Tibial nerve (tissue), 4 donors: ENCODE measurements around the gene HIP1.
"Not testable (repeated sequence)": the region's sequence is repeated elsewhere in the genome, so short reads cannot be mapped to it uniquely, and the experiment has no call there.

Experiments
- EP300 ChIP-seq, 2 donors: sonication (generic); formaldehyde crosslinking; IDR thresholded peaks; one replicate each; pipeline ENCODE4 v1.6.1; 2017; ENCODE audit warnings: antibody characterized with exemption in 2 of 2, mild to moderate bottlenecking in 1 of 2
- POLR2A ChIP-seq, 2 donors: fragments of 450-650 bp; IDR thresholded peaks; one replicate each; pipeline ENCODE4 v1.6.1; 2017; ENCODE audit warnings: antibody characterized with exemption in 2 of 2, mild to moderate bottlenecking in 2 of 2, moderate library complexity in 2 of 2
- TF ChIP-seq, protein P1 (sequence below), 5 experiments: fragments of 200-600 bp in 3 of 5; fragments of 450-650 bp in 2 of 5; sonication (generic) in 3 of 5; IDR thresholded peaks; one replicate each; pipeline ENCODE4 v1.5.1; 2016 to 2019; ENCODE audit warnings: antibody characterized with exemption in 5 of 5, mild to moderate bottlenecking in 3 of 5, moderate library complexity in 2 of 5

DNA sequence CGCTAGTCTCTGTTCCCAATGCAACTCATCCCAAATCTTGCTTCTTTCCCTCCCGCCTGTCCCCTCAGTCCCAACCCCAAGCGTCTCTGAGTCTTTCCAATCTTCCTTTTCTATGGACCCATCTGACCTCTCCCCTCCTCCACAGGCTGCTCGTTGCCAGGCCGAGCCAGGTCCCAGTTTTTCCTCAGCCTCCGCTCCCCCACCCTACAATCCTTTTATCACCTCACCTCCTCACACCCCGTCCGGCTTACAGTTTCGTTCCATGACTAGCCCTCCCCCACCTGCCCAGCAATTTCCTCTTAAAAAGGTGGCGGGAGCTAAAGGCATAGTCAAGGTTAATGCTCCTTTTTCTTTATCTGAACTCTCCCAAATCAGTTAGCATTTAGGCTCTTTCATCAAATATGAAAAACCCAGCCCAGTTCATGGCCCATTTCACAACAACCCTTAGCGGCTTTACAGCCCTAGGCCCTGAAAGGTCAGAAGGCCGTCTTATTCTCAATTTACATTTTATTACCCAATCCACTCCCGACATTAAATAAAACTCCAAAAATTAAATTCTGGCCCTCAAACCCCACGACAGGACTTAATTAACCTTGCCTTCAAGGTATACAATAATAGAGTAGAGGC lies 42.0 kb upstream of the HIP1 start:
- TF ChIP-seq, protein P1, sequence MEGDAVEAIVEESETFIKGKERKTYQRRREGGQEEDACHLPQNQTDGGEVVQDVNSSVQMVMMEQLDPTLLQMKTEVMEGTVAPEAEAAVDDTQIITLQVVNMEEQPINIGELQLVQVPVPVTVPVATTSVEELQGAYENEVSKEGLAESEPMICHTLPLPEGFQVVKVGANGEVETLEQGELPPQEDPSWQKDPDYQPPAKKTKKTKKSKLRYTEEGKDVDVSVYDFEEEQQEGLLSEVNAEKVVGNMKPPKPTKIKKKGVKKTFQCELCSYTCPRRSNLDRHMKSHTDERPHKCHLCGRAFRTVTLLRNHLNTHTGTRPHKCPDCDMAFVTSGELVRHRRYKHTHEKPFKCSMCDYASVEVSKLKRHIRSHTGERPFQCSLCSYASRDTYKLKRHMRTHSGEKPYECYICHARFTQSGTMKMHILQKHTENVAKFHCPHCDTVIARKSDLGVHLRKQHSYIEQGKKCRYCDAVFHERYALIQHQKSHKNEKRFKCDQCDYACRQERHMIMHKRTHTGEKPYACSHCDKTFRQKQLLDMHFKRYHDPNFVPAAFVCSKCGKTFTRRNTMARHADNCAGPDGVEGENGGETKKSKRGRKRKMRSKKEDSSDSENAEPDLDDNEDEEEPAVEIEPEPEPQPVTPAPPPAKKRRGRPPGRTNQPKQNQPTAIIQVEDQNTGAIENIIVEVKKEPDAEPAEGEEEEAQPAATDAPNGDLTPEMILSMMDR (IDR thresholded peaks at IDR 0.05), result not testable (repeated sequence)
- not testable (repeated sequence) for TF ChIP-seq EP300, POLR2A (IDR thresholded peaks at IDR 0.05)
